NCI-H2029 (cell line): ENCODE data around the gene DNAH5.

ENCODE experiments used
- DNase-seq: peaks from one replicate; lab custom pipeline; 2025; lab: John Stamatoyannopoulos, UW

Gene DNAH5

DNA sequence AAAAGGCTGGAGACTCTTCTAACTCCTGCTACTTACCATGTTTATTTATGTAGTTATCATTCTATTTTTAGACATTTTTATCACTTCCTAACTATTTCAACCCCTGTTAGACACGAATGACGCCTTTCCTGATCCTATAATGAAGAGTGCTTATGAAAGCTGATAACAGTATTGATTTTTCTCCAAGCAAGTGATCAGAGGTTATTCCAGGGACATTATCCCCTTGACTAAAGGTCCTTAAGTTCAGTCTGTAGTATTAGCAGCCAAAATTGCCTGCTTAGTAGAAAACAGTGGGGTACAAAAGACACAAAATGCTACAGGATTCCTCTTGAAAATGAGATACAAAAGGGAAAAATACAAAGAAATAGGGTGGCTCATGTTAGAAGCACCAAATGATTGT, 235.6 kb downstream of the DNAH5 start:
- DNase-seq, result no peak

DNA sequence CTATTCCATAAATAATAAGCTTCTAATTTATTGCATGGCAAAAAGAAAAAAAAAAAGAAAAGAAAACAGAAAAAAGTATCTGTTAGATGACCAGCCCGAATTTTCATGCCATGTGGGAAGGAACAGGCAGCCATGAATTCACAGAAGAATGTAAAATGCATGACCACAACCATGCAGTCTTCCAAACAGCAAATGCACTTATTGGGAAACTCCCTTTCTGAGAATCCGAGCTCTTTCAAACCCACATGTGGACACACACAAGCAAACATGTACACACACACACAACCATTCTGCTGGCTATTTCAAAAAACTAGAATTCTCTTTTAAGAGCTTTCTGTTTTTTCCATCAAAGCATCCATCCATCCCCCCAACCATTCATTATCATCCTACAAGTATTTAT, 236.1 kb downstream of the DNAH5 start:
- DNase-seq, result no peak

DNA sequence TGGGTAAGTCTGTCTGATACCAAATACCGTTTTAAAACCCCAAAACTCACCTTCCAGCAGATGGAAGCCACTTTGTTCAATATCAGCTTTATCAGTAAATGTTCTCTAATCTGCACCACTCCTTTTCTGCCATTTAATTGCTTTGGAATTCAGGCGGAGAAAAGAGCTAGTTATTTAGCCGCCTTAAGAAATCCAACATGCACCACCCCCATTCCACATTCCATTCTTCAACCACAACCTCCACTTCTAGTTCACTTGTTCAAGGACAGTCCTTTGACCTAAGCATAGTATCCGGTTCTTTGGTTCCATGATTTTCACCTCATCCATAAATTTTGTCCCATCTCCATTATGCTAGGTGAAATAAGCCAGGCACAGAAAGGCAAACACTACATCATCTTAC, 240.1 kb downstream of the DNAH5 start:
- DNase-seq, result no peak

DNA sequence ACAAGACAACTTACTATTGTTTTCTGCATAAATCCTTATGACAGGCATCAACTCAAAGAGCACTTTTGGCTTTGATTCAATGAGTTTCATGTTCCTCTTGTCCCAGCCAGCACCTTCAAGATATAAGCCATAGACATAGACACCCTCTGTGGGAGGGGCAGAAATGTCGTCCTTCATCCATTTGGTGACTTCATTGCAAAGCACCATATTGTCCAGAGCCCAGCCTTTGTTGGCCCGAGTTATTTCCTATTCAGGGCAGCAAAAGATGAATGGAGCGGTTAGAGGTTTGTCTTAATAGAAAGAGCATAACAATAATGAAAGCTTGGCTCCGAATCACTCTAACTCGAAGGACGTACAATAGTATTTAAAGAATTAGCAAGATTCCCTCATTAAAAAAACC, 243.9 kb downstream of the DNAH5 start:
- no peak for DNase-seq

DNA sequence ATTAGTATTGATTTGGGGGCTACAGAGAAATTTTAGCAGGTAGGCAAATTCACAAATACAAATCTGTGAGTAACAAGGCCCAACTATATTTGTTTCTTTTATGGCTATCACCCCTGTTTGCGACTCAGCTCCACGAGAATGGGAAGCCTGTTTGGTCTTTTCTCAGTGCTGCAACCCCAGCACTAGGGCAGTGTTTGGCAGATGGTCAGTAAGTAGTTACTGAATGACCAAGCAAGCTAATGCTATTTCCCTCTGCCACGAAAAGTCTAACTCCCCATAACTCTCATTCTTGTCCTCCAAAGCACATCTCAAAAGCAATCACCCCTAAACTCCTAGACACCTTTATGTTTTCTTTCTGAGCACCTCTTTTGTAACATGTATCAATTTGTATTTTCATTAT, 245.6 kb downstream of the DNAH5 start:
- DNase-seq, result no peak

DNA sequence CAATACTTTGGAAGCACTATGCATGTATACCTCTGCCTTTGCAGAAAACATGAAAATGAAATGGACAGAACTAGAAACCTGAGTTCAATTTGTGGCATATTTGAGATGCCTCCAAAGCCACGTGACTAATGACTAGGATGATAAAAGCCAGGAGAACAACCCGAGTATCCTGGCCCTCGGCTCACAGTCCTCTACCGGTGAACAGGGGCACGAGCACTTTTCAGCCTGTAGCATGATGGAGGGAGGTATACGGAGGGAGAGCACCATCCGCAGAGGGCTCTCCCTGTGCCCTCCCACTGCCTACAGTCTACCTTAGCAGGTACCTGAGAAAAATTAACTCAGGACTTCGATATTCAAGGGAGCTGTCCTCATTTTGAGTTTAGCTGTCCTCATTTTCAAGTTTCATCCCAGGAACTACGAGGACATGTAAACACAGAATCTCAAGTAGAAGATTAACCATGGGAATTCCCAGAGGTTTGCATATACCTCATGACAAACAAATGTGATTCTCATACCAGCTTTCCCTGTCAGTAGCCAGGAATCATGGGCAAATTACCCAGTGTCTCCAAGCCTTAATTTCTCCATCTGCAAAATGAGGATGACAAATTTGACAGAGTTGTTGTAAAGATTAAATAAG, 249.3 kb downstream of the DNAH5 start:
- no peak for DNase-seq

DNA sequence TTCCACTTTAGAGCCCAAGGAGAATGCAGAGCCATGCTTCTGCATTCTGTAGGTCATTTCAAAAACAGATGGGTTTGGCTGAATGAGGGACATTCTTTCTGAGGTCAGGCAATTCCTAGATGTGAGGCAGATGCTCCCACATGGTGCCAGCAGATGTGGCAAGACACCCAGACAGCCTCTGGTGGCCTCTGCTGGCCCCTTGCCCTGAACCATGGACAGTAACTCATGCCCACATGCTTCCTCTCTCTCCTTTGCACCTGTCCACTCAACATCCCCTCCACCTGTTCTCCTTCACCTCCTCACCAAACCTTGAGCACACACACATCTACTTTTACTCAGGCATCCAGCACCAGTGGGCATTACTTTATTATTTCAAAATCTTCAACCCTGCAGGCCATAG, 252.3 kb downstream of the DNAH5 start:
- no peak for DNase-seq

DNA sequence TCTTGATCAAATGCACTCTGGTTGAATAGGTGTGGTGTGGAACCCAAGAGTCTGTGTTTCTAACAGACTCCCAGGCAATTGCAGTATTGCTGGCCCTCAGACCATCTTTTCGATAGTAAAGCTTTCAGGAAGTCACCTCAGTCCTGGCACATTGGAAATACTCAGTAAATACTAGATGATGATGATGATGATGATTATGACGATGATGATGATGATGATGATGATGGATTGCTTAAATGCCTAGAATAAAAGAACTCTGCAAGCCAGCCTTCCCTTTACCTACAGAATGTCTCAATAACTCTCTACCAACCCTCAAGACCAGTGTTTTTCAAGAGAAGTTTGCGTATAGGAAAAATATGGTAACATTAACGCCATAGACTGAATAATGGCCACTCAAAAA, 268.0 kb downstream of the DNAH5 start:
- no peak for DNase-seq

DNA sequence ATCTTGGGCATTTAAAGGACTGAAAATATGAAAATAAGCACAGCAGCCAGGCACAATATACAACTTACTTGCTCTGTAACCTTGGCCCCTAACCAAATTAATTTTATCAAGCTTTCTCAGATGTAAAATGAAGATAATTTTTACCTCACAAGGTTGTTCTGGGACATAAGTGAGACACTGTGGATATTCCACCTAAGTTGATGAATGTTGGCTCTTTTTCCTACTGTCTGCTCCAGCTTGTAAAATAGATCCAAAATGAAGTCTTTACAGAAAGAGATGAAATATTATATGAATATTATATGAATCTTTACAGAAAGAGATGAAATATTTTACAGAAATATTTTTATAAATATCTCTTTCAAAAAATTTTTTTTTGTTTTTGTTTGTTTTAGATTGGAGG, 270.1 kb downstream of the DNAH5 start:
- no peak for DNase-seq

DNA sequence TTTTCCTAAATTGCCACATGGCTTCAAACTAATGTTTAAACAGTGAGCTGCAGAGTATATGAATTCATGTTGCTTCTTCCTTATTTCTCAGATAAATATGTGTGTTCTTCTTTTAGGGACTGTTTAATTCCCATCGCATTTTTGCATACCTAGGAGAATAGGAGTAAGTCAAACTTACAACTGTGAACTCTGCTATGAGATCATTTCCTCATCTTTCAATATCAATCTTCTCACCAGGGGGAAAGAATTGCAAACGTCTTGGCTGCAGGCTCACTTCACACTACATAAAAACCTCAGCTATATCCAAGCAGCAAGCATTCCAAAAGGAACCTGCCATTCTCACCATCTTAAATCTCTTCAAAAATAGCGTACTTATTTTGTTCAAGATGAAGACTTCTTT, 271.0 kb downstream of the DNAH5 start:
- DNase-seq, result no peak

DNA sequence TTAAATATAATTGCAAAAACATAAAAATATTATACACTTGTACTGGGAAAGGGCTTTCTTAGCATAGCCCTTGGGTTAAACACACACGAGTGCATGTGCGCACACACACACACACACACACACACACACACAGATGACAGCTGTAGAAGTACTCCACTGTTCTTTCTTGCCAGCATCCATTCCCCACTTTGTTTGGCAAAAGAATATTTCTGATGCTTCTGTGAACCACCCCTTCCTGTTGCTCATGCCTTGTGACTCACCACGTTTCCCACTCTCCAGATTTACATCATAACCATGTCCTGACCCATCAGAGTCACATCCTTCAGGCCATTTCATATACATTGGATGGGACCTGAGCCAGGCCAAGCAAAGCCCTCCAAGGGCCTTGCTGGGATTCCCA, 280.1 kb downstream of the DNAH5 start:
- DNase-seq, result no peak

DNA sequence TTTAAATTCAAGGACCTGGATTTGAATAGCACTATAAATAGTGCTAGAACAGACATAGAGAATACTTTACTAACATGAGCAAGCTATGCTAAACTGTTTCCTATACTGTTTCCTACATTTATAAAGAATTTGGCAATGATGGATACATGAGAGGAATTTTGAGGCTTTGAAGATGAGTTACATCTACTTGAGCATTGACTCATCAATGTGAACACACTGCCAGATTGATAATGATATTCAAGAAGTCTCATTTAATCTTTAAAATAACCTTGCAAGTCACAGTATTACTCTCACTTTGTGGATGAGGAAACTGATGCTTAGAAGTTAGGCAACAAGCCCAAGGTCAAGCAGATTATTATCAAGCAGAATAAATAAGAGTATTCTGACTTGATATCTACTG, 281.9 kb downstream of the DNAH5 start:
- DNase-seq, result no peak

DNA sequence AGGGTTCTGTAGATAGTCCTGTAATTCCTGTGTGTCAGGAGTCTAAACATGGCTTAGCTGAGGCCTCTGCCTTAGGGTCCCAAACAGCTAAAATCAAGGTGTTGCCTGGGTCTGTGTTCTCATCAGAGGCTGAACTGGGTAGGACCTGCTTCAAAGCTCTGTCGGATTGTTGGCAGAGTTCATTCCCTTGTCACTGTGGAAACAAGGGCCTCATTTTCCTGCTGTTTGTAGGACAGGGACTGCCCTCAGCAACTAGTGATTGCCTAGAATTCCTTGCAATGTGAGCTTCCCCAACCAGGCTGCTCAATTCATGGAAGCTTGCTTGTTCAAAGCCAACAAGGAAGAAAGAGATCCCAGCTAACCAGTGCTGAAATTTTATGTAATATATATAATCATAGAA, 283.2 kb downstream of the DNAH5 start:
- no peak for DNase-seq

DNA sequence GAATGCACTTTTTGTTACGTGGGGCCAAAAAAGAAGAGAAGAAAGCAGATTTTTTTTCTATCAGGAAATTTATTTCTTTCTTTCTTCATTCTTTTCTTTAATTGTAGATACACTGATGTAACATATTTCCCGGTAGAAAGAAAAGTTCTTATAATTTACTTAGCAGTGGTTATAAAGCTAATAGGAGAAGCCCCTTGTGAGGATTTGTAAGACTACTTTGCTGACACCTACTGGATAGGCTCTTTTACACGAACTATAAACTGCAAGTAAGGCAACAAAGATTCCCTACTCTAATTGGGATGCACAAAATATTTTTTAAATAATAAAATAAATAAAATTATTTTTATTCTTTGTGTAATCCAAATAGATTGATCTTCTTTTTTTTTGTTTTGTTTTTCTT, 284.4 kb downstream of the DNAH5 start:
- DNase-seq, result no peak

DNA sequence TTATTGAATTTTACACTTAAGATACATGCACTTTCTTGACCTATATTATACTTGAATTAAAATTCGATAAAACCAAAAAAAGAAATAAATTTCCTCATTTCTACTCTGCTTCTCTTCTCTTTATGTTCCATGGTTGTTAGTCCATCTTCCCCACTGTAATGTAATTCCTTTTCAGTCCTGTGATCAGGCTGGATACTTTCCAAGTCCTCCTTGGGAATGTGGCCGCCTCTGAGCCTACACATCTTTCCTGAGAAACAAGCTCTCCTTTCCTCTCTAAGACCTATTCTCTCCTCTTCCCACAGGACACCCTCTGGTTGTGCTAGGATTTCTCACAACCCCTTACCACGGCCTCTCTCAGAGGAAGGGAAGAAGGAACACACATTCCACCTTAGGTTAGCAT, 285.1 kb downstream of the DNAH5 start:
- DNase-seq, result no peak

DNA sequence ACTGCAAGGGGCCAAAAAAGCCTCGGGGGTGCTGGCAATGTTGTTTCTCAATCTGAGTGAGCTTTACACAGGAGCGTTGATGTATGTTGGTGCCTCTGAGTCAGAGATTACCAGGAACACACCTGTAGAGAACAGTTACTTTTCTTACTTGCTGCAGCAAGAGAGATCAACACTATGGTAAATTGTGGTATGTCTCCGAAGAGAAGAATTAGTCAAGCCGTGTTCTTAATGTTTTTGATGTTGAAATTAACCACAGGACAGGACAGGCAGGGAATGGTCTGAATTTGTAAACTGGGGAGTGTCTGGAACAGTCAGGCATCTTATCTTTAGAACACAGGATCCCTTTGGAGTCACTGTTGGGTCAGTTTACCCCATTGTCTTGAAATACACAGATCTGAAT, 285.7 kb downstream of the DNAH5 start:
- DNase-seq, result no peak

DNA sequence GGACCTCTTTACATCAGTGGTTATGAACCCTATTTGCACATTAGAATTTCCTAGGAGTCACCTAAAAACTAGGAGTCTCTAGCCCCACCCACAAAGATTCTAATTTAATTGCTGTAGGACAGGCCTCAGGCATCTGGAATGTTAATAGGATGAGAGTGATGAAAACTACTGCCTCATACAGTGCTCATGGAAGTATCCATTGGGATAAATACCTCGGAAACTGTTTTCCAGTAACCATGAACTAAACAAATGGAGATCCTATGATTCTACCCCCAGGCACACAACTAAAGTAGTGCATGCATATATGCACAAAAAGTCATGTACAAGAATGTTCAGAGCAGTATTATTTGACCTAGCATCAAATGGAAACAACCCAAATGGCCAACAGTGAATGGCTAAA, 286.3 kb downstream of the DNAH5 start:
- DNase-seq, result no peak

DNA sequence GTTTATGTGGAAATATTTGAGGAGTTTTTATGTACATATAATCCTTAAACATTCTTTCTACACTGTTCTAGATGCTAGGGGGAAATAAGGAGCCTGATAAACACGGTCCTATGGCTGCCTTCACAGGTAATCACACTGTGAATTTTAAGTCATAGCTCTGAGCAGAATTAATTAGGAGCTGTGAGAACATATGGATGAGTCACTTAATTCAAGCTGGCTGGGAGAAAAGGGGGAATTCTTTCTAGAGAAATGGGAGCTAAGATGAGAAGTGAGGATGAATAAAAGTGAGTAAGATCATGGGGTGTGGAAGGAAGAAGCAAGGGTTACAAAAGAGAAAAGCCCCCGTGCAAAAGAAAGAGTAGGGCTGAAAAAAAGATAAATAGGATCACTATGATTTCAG, 290.8 kb downstream of the DNAH5 start:
- DNase-seq, result no peak

DNA sequence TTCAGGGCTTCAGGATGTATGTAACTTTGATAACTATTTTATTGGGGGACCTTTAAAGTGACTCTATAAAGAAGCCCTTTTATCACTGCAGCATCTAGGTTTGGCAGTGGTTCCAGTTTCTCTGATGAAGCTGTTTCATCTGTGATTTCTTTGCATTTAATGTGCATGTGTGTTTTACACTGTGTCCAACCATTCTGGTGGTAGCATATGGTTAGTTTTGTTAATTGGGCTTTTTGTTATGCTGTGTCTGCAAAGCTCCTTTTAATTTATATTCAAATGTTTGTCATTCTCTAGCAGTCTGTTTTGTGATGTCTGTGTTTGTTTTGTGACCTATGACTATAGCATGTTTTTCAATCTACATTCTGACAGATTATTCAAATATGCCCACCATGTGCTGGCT, 294.8 kb downstream of the DNAH5 start:
- no peak for DNase-seq

DNA sequence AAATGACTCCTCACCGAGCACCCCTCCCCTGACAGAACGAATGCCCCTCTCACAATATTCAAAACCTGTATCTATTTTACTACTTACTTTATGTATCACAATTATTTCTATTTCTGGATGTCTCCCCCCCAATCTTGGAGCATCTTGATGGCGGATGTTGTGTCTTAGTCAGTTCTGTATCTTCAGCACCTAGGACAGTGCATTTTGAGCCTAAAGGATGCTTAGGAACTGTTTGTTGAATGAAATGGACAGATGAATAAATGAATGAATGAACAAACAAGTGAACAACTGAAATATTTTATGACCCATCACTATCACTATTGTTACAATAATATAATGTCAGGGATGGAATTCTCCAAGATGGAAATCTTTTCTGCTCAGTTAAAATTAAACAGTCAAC, 295.7 kb downstream of the DNAH5 start:
- no peak for DNase-seq

DNA sequence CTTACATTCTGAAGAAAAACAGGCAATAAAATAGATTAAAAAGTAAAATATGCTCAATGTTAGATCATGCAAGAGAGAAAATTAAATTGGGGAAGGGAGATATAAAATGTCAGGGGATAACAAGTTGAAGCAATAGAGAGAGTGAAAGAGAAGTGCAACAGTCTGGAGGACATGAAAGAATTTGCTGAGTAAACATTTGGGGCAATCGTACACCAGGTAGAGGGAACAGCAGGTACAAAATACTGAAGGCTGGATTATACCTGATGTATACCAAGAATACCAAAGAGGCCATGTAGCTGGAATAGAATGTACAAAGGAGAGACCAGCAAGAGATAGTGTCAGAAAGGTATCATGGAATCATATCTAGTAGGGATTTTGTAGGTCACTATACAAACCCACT, 300.8 kb downstream of the DNAH5 start:
- no peak for DNase-seq

DNA sequence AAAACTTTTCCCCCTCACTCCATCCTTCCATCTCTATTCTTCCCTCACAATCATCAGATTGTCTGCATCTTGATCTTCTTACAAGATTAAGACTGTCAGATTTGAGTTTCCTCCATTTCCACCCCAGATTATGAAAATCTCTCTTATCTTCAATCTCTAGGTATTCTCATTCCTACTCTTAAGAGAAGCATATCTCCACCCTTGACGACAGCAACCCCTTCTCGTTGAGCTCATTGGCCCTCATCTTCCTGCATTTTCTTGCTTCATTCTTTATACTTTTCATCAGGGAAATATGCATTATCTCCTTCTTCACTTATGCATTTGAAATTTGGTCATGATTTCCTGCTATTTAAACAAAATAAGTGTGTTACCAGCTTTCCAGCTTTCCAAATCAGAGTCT, 301.3 kb downstream of the DNAH5 start:
- no peak for DNase-seq
